Measurements from ENCODE around the gene NRXN3.

The NRXN3 gene

GRCh38 chr14:79890527-79890926 is 1720.4 kb downstream of the NRXN3 start:
- DNase-seq, result no peak

- no peak for DNase-seq
These were observed 1725.8 kb downstream of the NRXN3 start for GRCh38 chr14:79896009-79896408.

- no peak for DNase-seq
These were observed 1729.4 kb downstream of the NRXN3 start for GRCh38 chr14:79899610-79900009.

- no peak for DNase-seq
These were observed 1734.3 kb downstream of the NRXN3 start for GRCh38 chr14:79904497-79904896.

GRCh38 chr14:79906994-79907393 is 1736.8 kb downstream of the NRXN3 start:
- no peak for DNase-seq

GRCh38 chr14:79910086-79910485 is 1739.9 kb downstream of the NRXN3 start:
- no peak for DNase-seq

- DNase-seq, result no peak
These were observed 1741.6 kb downstream of the NRXN3 start for GRCh38 chr14:79911744-79912143.

- no peak for DNase-seq
These were observed 1744.4 kb downstream of the NRXN3 start for GRCh38 chr14:79914595-79914994.

- no peak for DNase-seq
These were observed 1745.2 kb downstream of the NRXN3 start for GRCh38 chr14:79915406-79915805.

GRCh38 chr14:79916281-79916680 is 1746.1 kb downstream of the NRXN3 start:
- DNase-seq, result no peak

- DNase-seq, result no peak
These were observed 1746.7 kb downstream of the NRXN3 start for GRCh38 chr14:79916892-79917291.

Data from DMS53 (cell line).